ENCODE data around the gene ACAN. TPM values are rescaled to one million over a fixed set of nuclear protein-coding genes. Genes with fewer than 3 reads are reported as not detected.

The ACAN gene
- total RNA-seq, 1 experiment from 2014 or later: not detected

DNA sequence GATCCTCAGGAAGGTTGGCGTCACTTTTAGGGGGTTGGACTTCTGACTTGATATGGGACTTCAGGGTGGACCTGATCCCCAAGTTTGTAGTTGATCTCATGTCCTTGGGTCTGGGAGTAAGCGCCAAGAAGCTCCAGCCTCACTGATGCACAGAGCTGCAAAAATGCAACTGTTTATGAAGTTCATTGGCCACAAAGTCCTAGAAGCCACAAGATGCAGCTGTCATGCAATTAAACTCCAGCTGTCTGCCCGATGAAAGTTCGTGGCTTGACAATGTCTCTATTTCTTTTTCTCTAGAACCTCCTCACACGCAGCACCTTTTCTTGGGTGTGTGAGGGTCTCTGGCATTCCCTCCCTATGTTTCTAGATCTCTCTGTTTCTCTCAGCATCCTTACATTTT lies 9.2 kb upstream of the ACAN start:
- no TSS peak for BruUV-seq (replicated peaks)
- Mint-ChIP-seq H3K27me3 (ENCODE audit: unreplicated experiment) (peaks cover 98% of the 10 kb centered on the region), H3K27ac (ENCODE audit: unreplicated experiment) (no peak overlapping the region), H3K4me3 (ENCODE audit: low read depth, unreplicated experiment) (no peak overlapping the region), H3K9me3 (ENCODE audit: low read depth, unreplicated experiment) (no peaks in the 10 kb centered on the region), H3K36me3 (ENCODE audit: insufficient read depth, unreplicated experiment) (no peaks in the 10 kb centered on the region), H3K4me1 (ENCODE audit: low read depth, unreplicated experiment) (no peaks in the 10 kb centered on the region)
- TF ChIP-seq, protein P1, sequence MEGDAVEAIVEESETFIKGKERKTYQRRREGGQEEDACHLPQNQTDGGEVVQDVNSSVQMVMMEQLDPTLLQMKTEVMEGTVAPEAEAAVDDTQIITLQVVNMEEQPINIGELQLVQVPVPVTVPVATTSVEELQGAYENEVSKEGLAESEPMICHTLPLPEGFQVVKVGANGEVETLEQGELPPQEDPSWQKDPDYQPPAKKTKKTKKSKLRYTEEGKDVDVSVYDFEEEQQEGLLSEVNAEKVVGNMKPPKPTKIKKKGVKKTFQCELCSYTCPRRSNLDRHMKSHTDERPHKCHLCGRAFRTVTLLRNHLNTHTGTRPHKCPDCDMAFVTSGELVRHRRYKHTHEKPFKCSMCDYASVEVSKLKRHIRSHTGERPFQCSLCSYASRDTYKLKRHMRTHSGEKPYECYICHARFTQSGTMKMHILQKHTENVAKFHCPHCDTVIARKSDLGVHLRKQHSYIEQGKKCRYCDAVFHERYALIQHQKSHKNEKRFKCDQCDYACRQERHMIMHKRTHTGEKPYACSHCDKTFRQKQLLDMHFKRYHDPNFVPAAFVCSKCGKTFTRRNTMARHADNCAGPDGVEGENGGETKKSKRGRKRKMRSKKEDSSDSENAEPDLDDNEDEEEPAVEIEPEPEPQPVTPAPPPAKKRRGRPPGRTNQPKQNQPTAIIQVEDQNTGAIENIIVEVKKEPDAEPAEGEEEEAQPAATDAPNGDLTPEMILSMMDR (IDR thresholded peaks at IDR 0.05; ENCODE audit: unreplicated experiment): no peak
- CTCF ChIA-PET: no interaction called here
- no peak for DNase-seq
- intact Hi-C loops (cut with micrococcal nuclease; ENCODE audit: unreplicated experiment): no loop called here

GRCh38 chr15:88797663-88798339 lies 5.4 kb upstream of the ACAN start:
- no peak overlapping the region for H3K4me3 Mint-ChIP-seq (ENCODE audit: low read depth, unreplicated experiment)
- CTCF ChIA-PET: interaction anchor here (0.6 to 0.7 kb wide), 2 partner anchors 10 to 25 kb away, joined by 3 to 4 read pairs; no protein-coding TSS in a partner anchor
- H3K27ac Mint-ChIP-seq (ENCODE audit: unreplicated experiment): no peak overlapping the region
- TF ChIP-seq, protein P1 (IDR thresholded peaks at IDR 0.05; ENCODE audit: unreplicated experiment): no peak
- no peak for DNase-seq
- H3K4me1 Mint-ChIP-seq (ENCODE audit: low read depth, unreplicated experiment): no peaks in the 10 kb centered on the region
- no peaks in the 10 kb centered on the region for H3K9me3 Mint-ChIP-seq (ENCODE audit: low read depth, unreplicated experiment)
- peaks cover 99% of the 10 kb centered on the region for H3K27me3 Mint-ChIP-seq (ENCODE audit: unreplicated experiment)
- H3K36me3 Mint-ChIP-seq (ENCODE audit: insufficient read depth, unreplicated experiment): no peaks in the 10 kb centered on the region
- BruUV-seq (replicated peaks): no TSS peak
- intact Hi-C loops (cut with micrococcal nuclease; ENCODE audit: unreplicated experiment): no loop called here

DNA sequence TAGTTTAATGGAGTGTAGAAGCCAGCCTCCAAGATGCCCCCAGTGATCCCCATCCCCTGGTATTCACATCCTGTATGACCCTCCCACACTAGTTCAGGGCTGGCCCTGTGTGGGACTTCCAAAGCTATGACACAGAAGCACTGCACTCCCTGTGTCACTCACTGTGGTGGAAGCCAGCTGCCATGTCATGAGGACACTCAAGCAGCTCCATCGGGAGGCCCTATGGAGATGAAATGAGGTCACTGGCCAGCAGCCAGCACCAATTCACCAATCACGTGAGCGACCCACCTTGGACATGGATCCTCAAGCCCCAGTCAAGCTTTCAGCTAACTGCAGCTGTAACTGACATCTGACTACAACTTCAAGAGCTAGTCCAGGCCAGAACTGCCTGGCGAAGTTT lies 3.9 kb upstream of the ACAN start:
- no peaks in the 10 kb centered on the region for H3K36me3 Mint-ChIP-seq (ENCODE audit: insufficient read depth, unreplicated experiment)
- no peaks in the 10 kb centered on the region for H3K4me1 Mint-ChIP-seq (ENCODE audit: low read depth, unreplicated experiment)
- no peak overlapping the region for H3K27ac Mint-ChIP-seq (ENCODE audit: unreplicated experiment)
- no peak for DNase-seq
- peaks cover 99% of the 10 kb centered on the region for H3K27me3 Mint-ChIP-seq (ENCODE audit: unreplicated experiment)
- no peak overlapping the region for H3K4me3 Mint-ChIP-seq (ENCODE audit: low read depth, unreplicated experiment)
- CTCF ChIA-PET: no interaction called here
- intact Hi-C loops (cut with micrococcal nuclease; ENCODE audit: unreplicated experiment): no loop called here
- TF ChIP-seq, protein P1 (IDR thresholded peaks at IDR 0.05; ENCODE audit: unreplicated experiment): no peak
- no TSS peak for BruUV-seq (replicated peaks)
- no peaks in the 10 kb centered on the region for H3K9me3 Mint-ChIP-seq (ENCODE audit: low read depth, unreplicated experiment)

DNA sequence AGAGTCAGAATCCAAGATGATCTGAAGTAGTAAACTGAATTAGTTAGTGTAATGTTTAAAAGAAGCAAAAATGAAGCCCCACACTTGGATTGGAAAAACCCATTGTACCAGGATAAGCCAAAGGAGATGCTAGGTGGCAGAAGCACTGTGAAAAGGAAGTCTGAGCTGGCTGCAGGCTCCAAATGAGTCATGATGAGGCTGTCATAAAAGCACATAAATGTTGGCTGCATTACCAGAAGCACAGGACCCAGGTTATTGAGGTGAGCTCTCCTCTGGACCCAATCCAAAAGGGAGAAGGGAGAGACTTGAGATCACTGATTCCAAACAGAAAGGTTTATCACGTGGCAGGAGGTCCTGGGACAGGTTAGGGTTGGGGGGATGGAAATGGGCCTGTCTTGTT lies 3.2 kb upstream of the ACAN start:
- H3K27ac Mint-ChIP-seq (ENCODE audit: unreplicated experiment): no peak overlapping the region
- H3K4me1 Mint-ChIP-seq (ENCODE audit: low read depth, unreplicated experiment): no peaks in the 10 kb centered on the region
- intact Hi-C loops (cut with micrococcal nuclease; ENCODE audit: unreplicated experiment): no loop called here
- DNase-seq: no peak
- BruUV-seq (replicated peaks): no TSS peak
- no peaks in the 10 kb centered on the region for H3K9me3 Mint-ChIP-seq (ENCODE audit: low read depth, unreplicated experiment)
- no peak overlapping the region for H3K4me3 Mint-ChIP-seq (ENCODE audit: low read depth, unreplicated experiment)
- CTCF ChIA-PET: interaction anchor here (0.6 kb wide), 1 partner anchor 141 kb away, joined by 3 read pairs; no protein-coding TSS in a partner anchor
- peaks cover 99% of the 10 kb centered on the region for H3K27me3 Mint-ChIP-seq (ENCODE audit: unreplicated experiment)
- TF ChIP-seq, protein P1 (IDR thresholded peaks at IDR 0.05; ENCODE audit: unreplicated experiment): no peak
- H3K36me3 Mint-ChIP-seq (ENCODE audit: insufficient read depth, unreplicated experiment): no peaks in the 10 kb centered on the region

Data from Calu3 (cell line).